Vagina (tissue), 2 donors: ENCODE data around the gene ABCB1.

Source experiments
- CTCF ChIP-seq, 3 experiments: fragments of 450-650 bp in 2 of 3; fragments of 200-600 bp in 1 of 3; sonication (generic) in 1 of 3; IDR thresholded peaks; one replicate each; pipeline ENCODE4 v1.5.1; 2017 to 2019; ENCODE audit warnings: antibody characterized with exemption in 3 of 3, mild to moderate bottlenecking in 2 of 3, moderate library complexity in 2 of 3
- POLR2A ChIP-seq, 2 donors: fragments of 450-650 bp; IDR thresholded peaks; one replicate each; pipeline ENCODE4 v1.6.1; 2017; ENCODE audit warnings: antibody characterized with exemption in 2 of 2, mild to moderate bottlenecking in 2 of 2, moderate library complexity in 2 of 2
- POLR2AphosphoS5 ChIP-seq, 2 donors: sonication (generic); formaldehyde crosslinking; IDR thresholded peaks; one replicate each; pipeline ENCODE4 v1.9.0; 2017; ENCODE audit warnings: antibody characterized with exemption in 2 of 2, mild to moderate bottlenecking in 2 of 2, low read depth in 1 of 2; ENCODE audit not compliant: insufficient read depth in 1 of 2

- no peak for TF ChIP-seq CTCF (IDR thresholded peaks at IDR 0.05)
- no peak for TF ChIP-seq POLR2AphosphoS5 (IDR thresholded peaks at IDR 0.05; ENCODE audit: insufficient read depth in 1 of 2, low read depth in 1 of 2)
- TF ChIP-seq POLR2A (IDR thresholded peaks at IDR 0.05), result no peak
Measured at GRCh38 chr7:87598234-87599009, 2.3 kb downstream of the ABCB1 start.
